ENCODE data around the gene CXCR5.

CXCR5 gene

GRCh38 chr11:118939404-118939915 is 55.8 kb downstream of the CXCR5 start:
- H3K9me3 ChIP-seq (ENCODE audit: low read length), result no peaks in the 10 kb centered on the region
- no peaks in the 10 kb centered on the region for H3K36me3 ChIP-seq (ENCODE audit: insufficient read depth, low read length)
- no peak overlapping the region for H3K4me3 ChIP-seq (ENCODE audit: low read length)
- no peak overlapping the region for H2AFZ ChIP-seq (ENCODE audit: low read depth, low read length)
- peaks cover 19% of the 10 kb centered on the region for H3K4me1 ChIP-seq (ENCODE audit: insufficient read depth, low read length)
- no peaks in the 10 kb centered on the region for H3K27me3 ChIP-seq (ENCODE audit: insufficient read depth, low read length)

DNA sequence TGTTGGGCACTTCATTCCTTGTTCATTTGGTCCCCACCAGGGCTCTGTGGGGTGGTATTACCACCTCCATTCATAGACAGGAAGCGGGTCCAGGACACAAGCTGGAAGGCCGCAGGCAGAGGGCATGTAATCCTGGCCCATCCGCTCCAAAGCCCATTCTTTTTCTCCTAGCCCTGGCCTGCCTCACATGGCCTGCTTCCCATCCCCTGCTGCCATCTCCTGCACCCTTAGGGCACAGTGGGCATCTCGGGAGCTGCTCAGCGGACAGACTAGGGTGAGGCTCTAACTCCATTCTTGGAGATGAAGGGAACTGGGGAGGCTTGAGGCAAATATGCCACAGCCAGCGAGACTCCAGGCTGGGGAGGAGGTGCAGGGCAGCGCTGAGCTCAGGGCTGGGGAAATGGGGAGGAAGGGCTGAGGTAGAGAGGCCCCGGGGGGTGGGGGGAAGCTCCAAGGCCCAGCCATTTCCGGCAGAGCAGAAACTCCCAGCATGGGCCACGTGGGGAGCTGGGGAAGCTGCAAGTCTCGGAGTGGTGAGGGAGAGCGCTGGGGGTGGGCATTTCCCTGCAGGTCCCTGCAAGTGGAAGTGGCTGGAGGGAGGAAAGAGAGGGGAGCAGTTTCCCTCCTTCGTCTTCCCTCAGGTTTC is 56.4 kb downstream of the CXCR5 start:
- H3K4me1 ChIP-seq (ENCODE audit: insufficient read depth, low read length), result peaks cover 19% of the 10 kb centered on the region
- H3K9me3 ChIP-seq (ENCODE audit: low read length), result no peaks in the 10 kb centered on the region
- H3K36me3 ChIP-seq (ENCODE audit: insufficient read depth, low read length), result no peaks in the 10 kb centered on the region
- H3K4me3 ChIP-seq (ENCODE audit: low read length), result no peak overlapping the region
- H2AFZ ChIP-seq (ENCODE audit: low read depth, low read length), result peak overlapping the region; percentile 13
- no peaks in the 10 kb centered on the region for H3K27me3 ChIP-seq (ENCODE audit: insufficient read depth, low read length)

DNA sequence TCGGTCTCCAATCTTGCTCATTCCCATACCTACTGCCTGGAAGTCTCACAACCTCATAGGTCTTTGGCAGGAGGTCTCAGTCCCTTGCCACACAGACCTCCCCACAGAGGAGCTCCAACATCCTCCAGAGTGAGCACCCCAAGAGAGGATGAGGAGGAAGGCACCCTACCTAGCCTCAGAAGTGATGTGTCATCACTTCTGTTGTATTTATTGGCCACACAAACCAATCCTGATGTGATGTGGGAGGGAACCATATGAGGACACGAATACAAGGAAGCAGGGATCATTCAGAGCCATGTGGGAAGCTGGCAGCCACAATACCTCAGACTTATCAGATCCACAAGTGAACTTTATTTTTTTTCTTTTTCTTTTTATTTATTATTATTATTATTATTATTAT is 63.4 kb downstream of the CXCR5 start:
- no peaks in the 10 kb centered on the region for H3K9me3 ChIP-seq (ENCODE audit: low read length)
- no peaks in the 10 kb centered on the region for H3K36me3 ChIP-seq (ENCODE audit: insufficient read depth, low read length)
- H3K27me3 ChIP-seq (ENCODE audit: insufficient read depth, low read length), result peaks cover 8% of the 10 kb centered on the region
- no peak overlapping the region for H3K4me3 ChIP-seq (ENCODE audit: low read length)
- no peak overlapping the region for H2AFZ ChIP-seq (ENCODE audit: low read depth, low read length)
- no peaks in the 10 kb centered on the region for H3K4me1 ChIP-seq (ENCODE audit: insufficient read depth, low read length)

Data from neuron (in vitro differentiated cells).